Prostate gland (tissue), 2 donors: Measurements from ENCODE around the gene FAM24B.

Experiments used
- POLR2A ChIP-seq: fragments of 450-650 bp; IDR thresholded peaks from one replicate; pipeline ENCODE4 v1.6.1; 2016; ENCODE audit warnings: antibody characterized with exemption, mild to moderate bottlenecking
- POLR2AphosphoS5 ChIP-seq: sonication (generic); formaldehyde crosslinking; IDR thresholded peaks from one replicate; pipeline ENCODE4 v1.6.1; 2017; ENCODE audit warnings: antibody characterized with exemption
- TF ChIP-seq, protein P1 (sequence below), 4 experiments: fragments of 200-600 bp in 2 of 4; fragments of 450-650 bp in 2 of 4; sonication (generic) in 2 of 4; IDR thresholded peaks; 1 replicate in 3 of 4; 2 replicates in 1 of 4; pipeline ENCODE4 v1.5.1; 2016 to 2019; ENCODE audit warnings: antibody characterized with exemption in 4 of 4, mild to moderate bottlenecking in 2 of 4, moderate library complexity in 2 of 4

DNA sequence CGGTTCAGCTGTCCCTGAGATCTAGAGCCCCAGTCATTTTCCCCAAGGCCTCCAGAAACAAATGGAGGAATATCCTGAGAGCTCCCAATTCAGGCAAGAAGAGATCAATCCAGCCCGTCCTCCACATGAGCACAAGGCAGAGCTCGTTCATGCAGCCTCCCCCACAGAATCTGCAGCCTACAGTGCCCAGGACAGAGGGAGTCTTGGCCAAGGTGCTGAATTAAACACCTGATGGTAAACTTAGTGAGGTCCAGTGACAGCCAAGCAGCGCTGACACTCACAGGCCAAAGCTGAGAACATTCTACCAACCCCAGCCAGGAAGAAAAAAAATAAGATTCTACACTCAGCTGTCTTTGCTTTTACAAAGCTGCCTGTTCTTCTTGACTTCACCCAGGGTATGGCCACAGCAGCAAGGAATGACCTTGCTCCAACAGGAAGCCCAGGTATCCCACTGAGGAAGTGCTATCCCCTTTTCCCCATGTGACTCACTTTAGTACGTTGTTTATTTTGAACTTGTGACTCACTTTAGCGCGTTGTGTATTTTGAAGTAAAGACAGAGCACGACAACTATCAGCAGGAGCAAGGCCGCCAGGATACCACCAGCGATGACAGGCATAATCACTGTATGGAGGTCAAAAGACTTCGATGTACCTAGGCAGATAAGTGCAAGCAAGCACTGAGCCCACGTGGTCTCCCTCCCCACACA, 29.3 kb downstream of the FAM24B start:
- TF ChIP-seq, protein P1, sequence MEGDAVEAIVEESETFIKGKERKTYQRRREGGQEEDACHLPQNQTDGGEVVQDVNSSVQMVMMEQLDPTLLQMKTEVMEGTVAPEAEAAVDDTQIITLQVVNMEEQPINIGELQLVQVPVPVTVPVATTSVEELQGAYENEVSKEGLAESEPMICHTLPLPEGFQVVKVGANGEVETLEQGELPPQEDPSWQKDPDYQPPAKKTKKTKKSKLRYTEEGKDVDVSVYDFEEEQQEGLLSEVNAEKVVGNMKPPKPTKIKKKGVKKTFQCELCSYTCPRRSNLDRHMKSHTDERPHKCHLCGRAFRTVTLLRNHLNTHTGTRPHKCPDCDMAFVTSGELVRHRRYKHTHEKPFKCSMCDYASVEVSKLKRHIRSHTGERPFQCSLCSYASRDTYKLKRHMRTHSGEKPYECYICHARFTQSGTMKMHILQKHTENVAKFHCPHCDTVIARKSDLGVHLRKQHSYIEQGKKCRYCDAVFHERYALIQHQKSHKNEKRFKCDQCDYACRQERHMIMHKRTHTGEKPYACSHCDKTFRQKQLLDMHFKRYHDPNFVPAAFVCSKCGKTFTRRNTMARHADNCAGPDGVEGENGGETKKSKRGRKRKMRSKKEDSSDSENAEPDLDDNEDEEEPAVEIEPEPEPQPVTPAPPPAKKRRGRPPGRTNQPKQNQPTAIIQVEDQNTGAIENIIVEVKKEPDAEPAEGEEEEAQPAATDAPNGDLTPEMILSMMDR (IDR thresholded peaks at IDR 0.05), result no peak
- TF ChIP-seq POLR2A, result no peak
- TF ChIP-seq POLR2AphosphoS5, result no peak
